Measurements from ENCODE around the gene NHS. TPM values are rescaled to one million over a fixed set of nuclear protein-coding genes. Genes with fewer than 3 reads are reported as not detected.

The NHS gene
- total and polyA plus RNA-seq, 3 donors from 2014 or later: 4.8 to 25.7 (median 21.8) TPM

GRCh38 chrX:17377091-17377717 lies 2.2 kb downstream of the NHS start:
- Histone ChIP-seq H3K36me3 (ENCODE audit: low read depth, missing control alignments) (no peaks in the 10 kb centered on the region), H3K27ac (peak overlapping the region; percentile 65 to 76), H3K27me3 (no peaks in the 10 kb centered on the region), H3K4me1 (no peaks in the 10 kb centered on the region), H3K4me3 (peak overlapping the region; percentile 60 to 74), H3K9me3 (no peaks in the 10 kb centered on the region)
- intact Hi-C loops (cut with DNase I; ENCODE audit: low total_unique reads): loop anchor here (10.0 kb wide), 2 partner anchors 132 to 208 kb away; no protein-coding TSS in a partner anchor
- 2% methylated on average over 20 of the region's 46 CpGs; no CpG with 5 or more reads in 1 of the 2 donors for WGBS, 2 donors
- peak; percentile 64 for DNase-seq
- TF ChIP-seq, protein P1, sequence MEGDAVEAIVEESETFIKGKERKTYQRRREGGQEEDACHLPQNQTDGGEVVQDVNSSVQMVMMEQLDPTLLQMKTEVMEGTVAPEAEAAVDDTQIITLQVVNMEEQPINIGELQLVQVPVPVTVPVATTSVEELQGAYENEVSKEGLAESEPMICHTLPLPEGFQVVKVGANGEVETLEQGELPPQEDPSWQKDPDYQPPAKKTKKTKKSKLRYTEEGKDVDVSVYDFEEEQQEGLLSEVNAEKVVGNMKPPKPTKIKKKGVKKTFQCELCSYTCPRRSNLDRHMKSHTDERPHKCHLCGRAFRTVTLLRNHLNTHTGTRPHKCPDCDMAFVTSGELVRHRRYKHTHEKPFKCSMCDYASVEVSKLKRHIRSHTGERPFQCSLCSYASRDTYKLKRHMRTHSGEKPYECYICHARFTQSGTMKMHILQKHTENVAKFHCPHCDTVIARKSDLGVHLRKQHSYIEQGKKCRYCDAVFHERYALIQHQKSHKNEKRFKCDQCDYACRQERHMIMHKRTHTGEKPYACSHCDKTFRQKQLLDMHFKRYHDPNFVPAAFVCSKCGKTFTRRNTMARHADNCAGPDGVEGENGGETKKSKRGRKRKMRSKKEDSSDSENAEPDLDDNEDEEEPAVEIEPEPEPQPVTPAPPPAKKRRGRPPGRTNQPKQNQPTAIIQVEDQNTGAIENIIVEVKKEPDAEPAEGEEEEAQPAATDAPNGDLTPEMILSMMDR (IDR thresholded peaks at IDR 0.05): no peak

- peak overlapping the region; percentile 60 to 74 for H3K4me3 ChIP-seq
- H3K4me1 ChIP-seq: no peaks in the 10 kb centered on the region
- 5 to 11% methylated on average over 4 to 9 of the region's 9 CpGs for WGBS, 2 donors
- peak overlapping the region; percentile 65 to 76 for H3K27ac ChIP-seq
- TF ChIP-seq POLR2A (IDR thresholded peaks at IDR 0.05): no peak
- TF ChIP-seq, protein P1 (IDR thresholded peaks at IDR 0.05): no peak
- intact Hi-C loops (cut with DNase I; ENCODE audit: low total_unique reads): loop anchor here (10.0 kb wide), 2 partner anchors 133 to 207 kb away; no protein-coding TSS in a partner anchor
- no peaks in the 10 kb centered on the region for H3K27me3 ChIP-seq
- DNase-seq: no peak
- no peaks in the 10 kb centered on the region for H3K36me3 ChIP-seq (ENCODE audit: low read depth, missing control alignments)
- H3K9me3 ChIP-seq: no peaks in the 10 kb centered on the region
Measured at GRCh38 chrX:17377795-17378194, 2.8 kb downstream of the NHS start.

GRCh38 chrX:17380221-17380620 lies 5.2 kb downstream of the NHS start:
- H3K36me3 ChIP-seq (ENCODE audit: low read depth, missing control alignments): no peaks in the 10 kb centered on the region
- DNase-seq: no peak
- intact Hi-C loops (cut with DNase I; ENCODE audit: low total_unique reads): no loop called here
- H3K4me1 ChIP-seq: no peaks in the 10 kb centered on the region
- no peaks in the 10 kb centered on the region for H3K9me3 ChIP-seq
- WGBS, 2 donors: 89 to 95% methylated on average over 9 of the region's 9 CpGs
- no peaks in the 10 kb centered on the region for H3K27me3 ChIP-seq
- no peak overlapping the region for H3K4me3 ChIP-seq
- no peak overlapping the region for H3K27ac ChIP-seq
- no peak for TF ChIP-seq POLR2A (IDR thresholded peaks at IDR 0.05)
- TF ChIP-seq, protein P1 (IDR thresholded peaks at IDR 0.05): no peak

DNA sequence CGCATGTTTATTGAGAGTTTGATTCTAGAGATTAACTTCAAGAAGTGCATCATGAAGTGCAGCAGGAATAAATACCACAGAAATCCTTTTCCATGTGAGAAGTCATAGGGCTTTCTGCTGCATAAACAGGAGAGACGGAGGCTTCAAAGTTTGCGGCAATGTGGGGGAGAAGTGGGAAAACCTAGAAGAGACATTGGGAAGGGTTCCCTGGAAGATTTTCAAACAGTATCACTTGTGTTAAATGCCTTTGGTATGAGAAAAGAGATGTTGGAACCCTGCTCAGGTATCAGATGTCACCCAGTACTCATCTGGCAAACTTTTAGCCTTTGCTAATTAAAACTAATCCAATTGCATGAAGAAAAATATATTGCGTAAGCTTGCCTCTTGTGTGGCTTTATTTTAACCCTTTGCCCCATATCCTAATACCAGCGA lies 15.4 kb downstream of the NHS start:
- no peak for DNase-seq
- WGBS, 2 donors: 86 to 93% methylated on average over 5 of the region's 5 CpGs
- no peaks in the 10 kb centered on the region for H3K9me3 ChIP-seq
- H3K4me1 ChIP-seq: no peaks in the 10 kb centered on the region
- H3K36me3 ChIP-seq (ENCODE audit: low read depth, missing control alignments): no peaks in the 10 kb centered on the region
- TF ChIP-seq POLR2A (IDR thresholded peaks at IDR 0.05): no peak
- TF ChIP-seq, protein P1 (IDR thresholded peaks at IDR 0.05): no peak
- H3K4me3 ChIP-seq: no peak overlapping the region
- no peaks in the 10 kb centered on the region for H3K27me3 ChIP-seq
- no peak overlapping the region for H3K27ac ChIP-seq
- intact Hi-C loops (cut with DNase I; ENCODE audit: low total_unique reads): no loop called here

GRCh38 chrX:17395154-17395553 lies 20.2 kb downstream of the NHS start:
- H3K9me3 ChIP-seq: no peaks in the 10 kb centered on the region
- intact Hi-C loops (cut with DNase I; ENCODE audit: low total_unique reads): no loop called here
- TF ChIP-seq POLR2A (IDR thresholded peaks at IDR 0.05): no peak
- TF ChIP-seq, protein P1 (IDR thresholded peaks at IDR 0.05): no peak
- 67 to 84% methylated on average over 1 of the region's 1 CpG for WGBS, 2 donors
- no peaks in the 10 kb centered on the region for H3K27me3 ChIP-seq
- no peaks in the 10 kb centered on the region for H3K4me1 ChIP-seq
- H3K36me3 ChIP-seq (ENCODE audit: low read depth, missing control alignments): no peaks in the 10 kb centered on the region
- DNase-seq: no peak
- no peak overlapping the region for H3K27ac ChIP-seq
- H3K4me3 ChIP-seq: no peak overlapping the region
